Liver (tissue), 3 donors: ENCODE results near the gene TXK.

ENCODE experiments used
- CTCF ChIP-seq: fragments of 150-350 bp; IDR thresholded peaks from 2 replicates; pipeline ENCODE4 v1.5.1; 2017; ENCODE audit warnings: improper control_type of control experiment, low read depth, low read length; ENCODE audit not compliant: missing input control
- EGR1 ChIP-seq, 2 donors: IDR thresholded peaks; 2 replicates each; pipeline ENCODE4 v1.6.1; 2016 to 2018; ENCODE audit warnings: antibody characterized with exemption in 2 of 2, low read depth in 2 of 2
- FOXA1 ChIP-seq: IDR thresholded peaks from 2 replicates; pipeline ENCODE4 v1.6.1; 2016; ENCODE audit warnings: antibody characterized with exemption
- MAX ChIP-seq: IDR thresholded peaks from 2 replicates; pipeline ENCODE4 v1.6.1; 2016; ENCODE audit warnings: antibody characterized with exemption
- NR2F2 ChIP-seq: IDR thresholded peaks from 2 replicates; pipeline ENCODE4 v1.6.1; 2016; ENCODE audit warnings: antibody characterized with exemption
- REST ChIP-seq: IDR thresholded peaks from 2 replicates; pipeline ENCODE4 v1.6.1; 2016; ENCODE audit warnings: antibody characterized with exemption, mild to moderate bottlenecking
- SP1 ChIP-seq: IDR thresholded peaks from 2 replicates; pipeline ENCODE4 v1.6.1; 2018; ENCODE audit warnings: antibody characterized with exemption, mild to moderate bottlenecking
- donor health status: healthy.
- donor health status: healthy.

- TF ChIP-seq NR2F2 = no peak
- TF ChIP-seq CTCF = no peak
- no peak for TF ChIP-seq FOXA1
- TF ChIP-seq SP1 = no peak
- no peak for TF ChIP-seq REST
- TF ChIP-seq MAX = no peak
- TF ChIP-seq EGR1 (IDR thresholded peaks at IDR 0.05; ENCODE audit: low read depth in 2 of 2) = no peak
Observed at GRCh38 chr4:48024522-48024921, 109.5 kb downstream of the TXK start.
